ENCODE measurements around the gene MPP3. TPM values are rescaled to one million over a fixed set of nuclear protein-coding genes. Genes with fewer than 3 reads are reported as not detected.

MPP3 gene
- total RNA-seq, 1 experiment from 2014 or later = 6.9 TPM

- H3K27me3 ChIP-seq (ENCODE audit: insufficient read depth, low read length) = no peaks in the 10 kb centered on the region
- H3K23ac ChIP-seq (ENCODE audit: insufficient read length, low read depth, low read length) = no peak overlapping the region
- Mint-ChIP-seq H3K9me3 (no peaks in the 10 kb centered on the region), H3K27ac (no peak overlapping the region), H3K36me3 (ENCODE audit: insufficient read depth in 1 of 3, low read depth in 3 of 3) (peaks cover 2 to 10% (median 4%) of the 10 kb centered on the region in 3 experiments; a peak in 6 of 7 replicates), H3K27me3 (ENCODE audit: low read depth) (no peaks in the 10 kb centered on the region; the same call in 1 of the 2 replicates), H3K4me1 (no peaks in the 10 kb centered on the region), H3K4me3 (no peak overlapping the region)
- no peak overlapping the region for H2AFZ ChIP-seq (ENCODE audit: low read length)
- no peak overlapping the region for H2BK5ac ChIP-seq (ENCODE audit: insufficient read length, low read length)
- DNase-seq = no peak
- no peaks in the 10 kb centered on the region for H3K23me2 ChIP-seq (ENCODE audit: insufficient read length, low read depth, low read length, poor library complexity, severe bottlenecking)
- TF ChIP-seq CTCF (conservative IDR thresholded peaks at IDR 0.05) = no peak
- no peak overlapping the region for H3K4me2 ChIP-seq (ENCODE audit: insufficient read depth, insufficient read length, low read length)
- H2BK15ac ChIP-seq (ENCODE audit: low read depth, low read length) = no peak overlapping the region
- H3K79me1 ChIP-seq (ENCODE audit: insufficient read depth, low read depth, low read length, poor library complexity, severe bottlenecking) = no peaks in the 10 kb centered on the region
- H3K9me3 ChIP-seq (ENCODE audit: control insufficient read depth, low read depth, low read length) = no peaks in the 10 kb centered on the region
- no peak overlapping the region for H3K4ac ChIP-seq (ENCODE audit: low read depth, low read length)
- H3K56ac ChIP-seq (ENCODE audit: insufficient read length, low read depth, low read length) = no peak overlapping the region
- no peak overlapping the region for H3K27ac ChIP-seq (ENCODE audit: insufficient read length, low read depth, low read length)
- no peaks in the 10 kb centered on the region for H3K4me1 ChIP-seq (ENCODE audit: insufficient read depth, low read length)
- no peaks in the 10 kb centered on the region for H4K20me1 ChIP-seq (ENCODE audit: control insufficient read depth, insufficient read depth, insufficient read length)
- H3K18ac ChIP-seq (ENCODE audit: insufficient read length, low read depth, low read length) = no peak overlapping the region
- WGBS (ENCODE audit: extremely low coverage, insufficient read length, low lambda C conversion rate) = no CpG with 5 or more reads among the region's 10 CpGs
- H2BK12ac ChIP-seq (ENCODE audit: insufficient read length, low read depth, low read length) = no peak overlapping the region
- H2BK20ac ChIP-seq (ENCODE audit: low read depth, low read length, poor library complexity, severe bottlenecking) = no peak overlapping the region
- H4K91ac ChIP-seq (ENCODE audit: insufficient read length, low read depth, low read length) = no peak overlapping the region
- H2BK120ac ChIP-seq (ENCODE audit: low read depth, low read length, poor library complexity, severe bottlenecking) = no peak overlapping the region
- no peak overlapping the region for H3K9ac ChIP-seq (ENCODE audit: extremely low read depth, insufficient read length, low read length)
- no peak overlapping the region for H4K5ac ChIP-seq (ENCODE audit: insufficient read length, low read depth, low read length)
- H3T11ph ChIP-seq (ENCODE audit: low read length) = no peak overlapping the region
- no peak overlapping the region for H2AK5ac ChIP-seq (ENCODE audit: insufficient read length, low read length)
- H3K79me2 ChIP-seq (ENCODE audit: insufficient read depth, low read length) = no peaks in the 10 kb centered on the region
- H3K14ac ChIP-seq (ENCODE audit: insufficient read depth, low read length) = no peak overlapping the region
- H4K8ac ChIP-seq (replicated peaks; ENCODE audit: insufficient read length, low read depth, low read length) = no peak overlapping the region
Observed at GRCh38 chr17:43823350-43824084, 9.4 kb downstream of the MPP3 start.

Data from H9 (cell line).